CD4-positive, alpha-beta T cell treated with Interleukin-4 for 4 hours (primary cell): ENCODE data around the gene RYR3.
"Not testable (repeated sequence)": the region's sequence is repeated elsewhere in the genome, so short reads cannot be mapped to it uniquely, and the experiment has no call there.

Experiments
- DNase-seq: peaks from one replicate; pipeline ENCODE4 v3.0.0-alpha.2; 2020

RYR3 gene

DNA sequence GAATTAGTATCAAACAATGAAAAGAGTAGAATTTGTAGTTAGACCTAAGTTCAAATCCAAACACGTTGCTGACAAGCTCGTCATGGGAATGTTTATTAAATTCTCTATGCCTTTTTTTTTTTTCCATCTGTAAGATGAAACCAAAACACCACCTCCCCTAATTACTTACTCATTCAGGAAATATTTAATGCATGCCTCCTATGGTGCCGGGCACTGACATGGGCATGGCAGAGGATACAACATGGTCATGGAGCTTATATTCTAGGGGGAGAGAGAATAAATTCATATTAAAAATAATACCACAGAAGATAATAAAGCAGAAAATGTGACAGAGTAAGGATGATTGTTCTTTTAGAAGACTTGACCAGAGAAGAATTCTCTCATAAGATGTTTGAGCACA, 215.8 kb downstream of the RYR3 start:
- DNase-seq, result no peak

DNA sequence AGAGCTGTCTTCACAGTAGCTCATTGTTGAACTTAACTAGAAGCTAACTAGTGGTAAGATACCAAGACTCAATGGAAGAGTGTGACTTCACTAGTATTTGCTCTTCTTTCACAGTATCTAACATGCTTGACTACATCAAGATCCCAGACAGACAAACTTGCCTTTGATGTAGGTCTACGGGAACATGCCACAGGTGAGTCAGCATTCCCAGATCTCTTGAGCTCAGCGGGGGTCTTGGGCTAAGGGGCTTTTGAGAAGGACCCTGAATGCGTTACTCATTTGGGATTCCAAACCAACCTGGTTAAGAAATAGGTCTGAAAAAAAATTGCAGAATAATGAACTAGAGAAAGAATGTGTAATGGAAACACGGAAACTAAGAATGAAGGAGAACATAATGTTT, 222.4 kb downstream of the RYR3 start:
- DNase-seq, result no peak

DNA sequence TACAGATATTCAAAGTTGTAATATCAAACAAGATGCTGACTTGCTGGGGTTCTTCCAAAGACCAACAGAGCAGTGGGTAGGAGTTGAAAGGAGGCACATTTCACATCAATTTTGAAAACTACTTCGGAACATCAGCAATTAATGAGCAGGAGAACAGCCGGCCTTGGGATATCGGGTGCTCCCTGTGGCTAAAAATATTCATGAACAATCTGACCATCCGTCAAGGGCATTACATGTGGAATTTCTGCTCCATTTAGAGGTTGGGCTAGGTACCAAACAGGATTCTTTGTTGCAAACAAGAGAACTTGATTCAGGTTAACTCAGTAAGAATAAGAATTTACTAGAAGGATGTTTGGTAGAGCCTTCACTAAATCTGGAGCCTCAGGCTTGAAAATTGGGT, 223.9 kb downstream of the RYR3 start:
- DNase-seq, result no peak

DNA sequence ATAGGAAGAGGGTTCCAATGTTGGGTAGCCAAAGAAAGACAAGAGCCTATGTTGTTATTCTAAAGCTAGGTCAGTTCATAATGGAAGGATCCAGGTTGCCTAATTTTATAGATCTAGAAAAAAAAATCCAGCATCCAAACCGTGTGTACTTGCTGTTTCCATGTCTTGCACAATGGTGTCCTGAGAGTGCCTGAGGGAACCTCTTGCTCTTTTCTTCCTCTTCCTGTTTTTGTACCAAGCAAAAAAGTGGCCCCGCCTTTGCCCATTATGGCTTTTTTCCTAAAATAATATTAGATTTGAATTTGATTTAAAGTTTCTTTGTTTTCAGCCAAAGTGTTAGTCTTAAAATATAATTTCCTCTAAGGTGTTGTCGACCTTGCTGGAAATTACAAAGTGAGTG, 224.4 kb downstream of the RYR3 start:
- no peak for DNase-seq

DNA sequence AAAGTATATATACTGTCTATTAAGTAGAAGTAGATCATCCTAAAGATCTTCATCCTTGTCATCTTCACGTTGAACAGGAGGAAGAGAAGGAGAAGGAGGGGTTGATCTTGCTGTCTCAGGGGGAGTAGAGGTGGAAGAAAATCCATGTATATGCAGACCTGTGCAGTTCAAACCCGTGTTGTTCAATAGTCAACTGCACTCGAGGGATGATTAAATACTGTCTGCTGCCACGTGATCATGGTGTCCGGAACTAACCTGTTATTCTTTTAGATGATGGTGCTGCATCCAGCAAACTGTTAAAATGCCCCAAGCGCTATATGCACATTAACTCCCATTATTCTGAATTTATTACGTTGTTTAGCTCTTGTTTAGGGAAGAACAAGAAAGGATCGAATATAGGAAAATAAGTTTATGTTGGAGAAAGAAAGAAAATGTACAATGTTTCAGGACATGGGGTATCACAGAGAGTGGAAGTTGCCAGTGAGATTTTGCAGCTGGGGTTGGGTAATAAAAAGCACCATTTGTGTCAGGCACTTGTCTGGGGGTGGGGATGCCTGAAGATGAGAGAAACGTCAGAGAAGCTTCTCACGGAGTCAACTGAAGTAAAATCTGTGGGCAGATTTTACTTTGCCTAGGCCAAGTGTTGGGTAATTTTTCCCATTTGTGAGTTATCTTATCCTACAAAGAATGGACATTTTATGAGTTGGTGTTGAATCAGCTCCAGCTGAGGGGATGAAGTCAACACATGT, 229.2 kb downstream of the RYR3 start:
- no peak for DNase-seq

DNA sequence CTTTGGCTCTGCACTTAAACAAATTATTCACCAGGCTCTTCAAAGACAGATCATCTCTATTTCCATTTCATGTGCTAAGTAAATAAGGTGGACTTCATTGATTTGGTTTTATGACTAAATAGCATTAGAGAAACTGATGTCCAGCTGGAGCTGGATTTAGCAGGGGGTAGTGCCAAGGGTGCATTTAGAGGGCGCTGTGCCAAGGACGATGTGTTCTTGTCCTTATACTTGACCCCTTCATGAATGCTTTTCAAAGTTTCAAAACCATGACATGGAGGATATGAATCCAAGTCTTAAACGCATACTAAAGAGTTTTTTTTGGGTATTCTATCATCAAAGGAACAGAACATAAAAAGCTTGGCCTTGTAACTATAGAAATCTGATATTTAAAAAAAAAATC, 233.2 kb downstream of the RYR3 start:
- no peak for DNase-seq

DNA sequence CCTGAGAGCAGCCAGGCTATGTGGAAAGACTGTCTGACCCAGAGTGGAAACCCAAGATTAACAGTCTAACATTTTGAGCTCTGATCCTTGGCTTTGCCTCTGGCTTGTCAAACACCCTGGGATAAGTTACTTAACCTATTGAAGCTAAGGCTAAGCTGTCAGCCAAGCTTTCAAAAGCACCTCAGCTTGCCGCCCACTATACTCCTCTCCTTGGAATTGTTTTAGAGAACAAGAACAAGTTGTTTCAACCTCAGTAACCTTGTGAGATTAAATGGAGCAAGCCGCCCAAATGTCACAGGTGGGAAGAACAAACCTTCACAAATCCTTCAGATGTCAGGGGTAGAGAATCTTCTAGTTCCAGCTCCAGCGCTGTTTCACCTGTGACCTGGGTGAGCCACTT, 235.1 kb downstream of the RYR3 start:
- DNase-seq, result no peak

DNA sequence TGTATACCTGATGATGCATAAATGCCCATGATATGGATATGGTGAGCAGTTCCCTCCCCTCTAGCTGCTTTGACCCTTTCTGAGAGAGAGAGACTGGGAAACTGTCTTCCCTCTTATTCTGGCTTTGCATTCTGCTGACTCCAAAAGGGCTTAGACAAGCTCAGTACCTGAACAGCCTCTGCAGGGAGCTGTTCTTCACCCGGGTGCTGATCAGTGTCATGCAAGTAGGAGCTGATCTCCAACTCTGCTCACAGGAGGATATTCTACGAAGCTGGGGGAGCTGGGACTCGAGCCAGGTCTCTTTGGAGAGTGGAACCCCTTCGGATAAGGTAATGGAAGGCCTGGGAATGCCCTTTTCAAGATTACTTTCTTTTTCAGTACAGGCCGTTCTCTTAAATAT, 237.1 kb downstream of the RYR3 start:
- no peak for DNase-seq

DNA sequence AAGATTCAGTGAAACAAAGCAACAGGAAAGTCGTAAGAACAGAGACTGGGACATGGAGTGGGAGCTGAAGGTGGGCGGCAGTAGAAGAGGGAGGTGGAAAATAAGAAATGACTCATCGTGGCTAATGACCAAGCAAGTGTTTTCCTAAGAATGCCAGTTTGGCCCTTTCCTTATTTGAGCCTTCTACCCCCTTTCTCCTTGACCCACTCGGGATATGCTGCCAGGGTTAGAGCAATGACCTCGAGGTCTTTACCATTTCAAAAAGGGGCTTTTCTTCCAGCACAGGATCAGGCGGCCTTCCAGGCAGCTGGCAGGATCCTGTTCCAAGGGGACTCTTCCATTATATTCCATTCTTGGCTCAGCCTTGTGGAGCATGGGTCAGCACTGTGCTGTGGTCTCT, 241.1 kb downstream of the RYR3 start:
- DNase-seq, result no peak

DNA sequence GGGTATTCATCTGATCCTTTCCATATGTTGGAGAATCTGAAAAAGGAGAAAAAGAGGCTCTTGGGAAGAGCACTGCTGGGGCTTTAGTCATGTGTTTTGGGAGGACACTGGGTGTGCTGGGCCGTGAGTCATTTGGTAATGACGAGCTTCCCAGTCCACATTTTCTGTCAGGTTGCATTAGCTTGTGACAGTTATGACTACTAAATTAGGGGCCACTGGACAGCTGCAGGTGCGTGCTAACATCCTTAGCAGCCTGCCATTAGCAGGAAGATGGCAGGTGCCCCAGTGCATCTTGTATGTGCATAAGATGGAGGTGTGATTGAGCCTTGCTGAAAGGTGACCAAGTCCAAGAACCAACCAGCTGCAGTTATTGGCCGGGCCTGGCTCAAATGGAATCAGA, 242.4 kb downstream of the RYR3 start:
- DNase-seq, result no peak

DNA sequence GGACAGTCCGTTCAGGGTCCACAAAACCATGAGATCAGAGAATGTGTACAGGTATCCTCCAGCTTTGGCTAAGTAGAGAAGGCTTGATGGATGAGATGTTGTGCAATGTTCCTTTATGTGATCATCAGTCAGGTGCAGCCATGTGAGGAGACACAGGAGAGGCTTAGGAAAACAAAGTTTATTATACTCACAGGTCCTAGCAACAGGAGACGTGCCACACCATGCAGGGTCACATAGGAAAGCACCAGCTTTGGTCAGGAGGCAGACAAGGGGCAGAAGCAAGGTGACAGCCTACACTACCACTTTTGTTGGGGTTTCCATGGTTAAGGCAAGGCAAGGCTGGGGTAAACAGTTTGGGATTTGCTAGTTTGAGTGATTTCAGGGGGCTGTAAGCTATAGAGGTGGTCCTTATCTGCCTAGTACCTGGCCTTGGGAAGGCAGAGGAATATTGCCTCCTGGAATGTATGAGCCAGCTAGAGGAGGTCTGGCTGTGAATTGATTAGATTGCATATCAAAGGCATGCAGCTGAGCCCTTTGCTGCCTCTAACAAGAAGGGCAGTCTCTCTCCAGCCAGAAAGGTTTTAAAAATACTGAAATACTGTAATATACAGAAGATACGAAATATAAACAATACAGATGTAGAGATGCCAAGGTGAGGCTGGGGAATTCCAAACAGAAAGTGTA, 248.6 kb downstream of the RYR3 start:
- DNase-seq, result no peak

DNA sequence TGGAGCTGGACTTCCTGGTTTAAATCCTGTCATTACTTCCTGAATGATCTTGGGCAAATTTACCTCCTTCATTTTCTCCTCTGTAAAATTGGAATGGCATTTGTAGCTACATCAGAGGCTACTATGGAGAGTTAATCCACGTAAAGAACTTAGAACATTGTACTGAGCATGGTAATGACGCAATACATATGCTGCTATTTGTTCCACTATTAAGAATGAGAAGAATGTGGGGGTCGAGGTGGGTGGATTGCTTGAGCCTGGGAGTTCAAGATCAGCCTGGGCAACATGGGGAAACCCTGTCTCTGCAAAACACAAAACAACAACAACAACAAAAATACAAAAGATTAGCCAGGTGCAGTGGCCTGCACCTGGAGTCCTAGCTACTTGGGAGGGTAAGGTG, 250.6 kb downstream of the RYR3 start:
- no peak for DNase-seq

DNA sequence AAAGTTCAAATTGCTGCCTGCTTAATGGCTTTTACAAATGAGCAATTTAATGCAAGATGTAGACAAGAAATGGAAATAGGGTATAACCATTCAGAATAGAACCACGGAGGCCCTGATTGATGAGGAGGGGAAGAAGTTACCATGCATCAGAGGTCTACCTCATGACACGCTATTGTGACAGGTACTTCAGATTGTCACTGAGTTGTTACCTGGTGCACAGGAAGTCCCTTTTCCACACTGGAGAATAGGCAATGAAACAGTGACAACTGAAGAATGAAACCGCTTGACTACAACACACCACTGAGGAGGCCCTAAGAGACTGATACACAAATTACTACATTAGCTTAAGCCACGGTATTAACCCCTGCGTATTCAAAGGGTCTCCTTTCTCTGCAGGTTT, 251.2 kb downstream of the RYR3 start:
- no peak for DNase-seq

DNA sequence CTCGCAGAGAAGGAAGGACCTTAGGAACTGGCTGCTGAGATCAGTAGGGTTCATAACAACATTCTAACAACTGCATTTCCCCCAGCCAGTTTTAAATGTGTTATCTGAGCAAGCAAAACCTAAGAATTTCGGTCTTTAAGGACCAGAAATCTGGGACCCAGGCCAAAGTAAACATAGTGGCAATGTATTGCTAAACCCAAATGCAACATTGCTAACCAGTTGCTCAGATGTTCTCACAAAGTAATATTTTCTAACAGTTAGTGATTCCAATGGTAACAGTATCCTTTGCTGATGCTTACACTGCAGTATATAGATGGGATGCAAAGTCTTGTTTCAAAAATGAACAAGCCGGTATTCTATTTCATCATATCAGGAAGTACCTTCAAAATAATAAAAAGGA, 254.3 kb downstream of the RYR3 start:
- DNase-seq, result no peak

DNA sequence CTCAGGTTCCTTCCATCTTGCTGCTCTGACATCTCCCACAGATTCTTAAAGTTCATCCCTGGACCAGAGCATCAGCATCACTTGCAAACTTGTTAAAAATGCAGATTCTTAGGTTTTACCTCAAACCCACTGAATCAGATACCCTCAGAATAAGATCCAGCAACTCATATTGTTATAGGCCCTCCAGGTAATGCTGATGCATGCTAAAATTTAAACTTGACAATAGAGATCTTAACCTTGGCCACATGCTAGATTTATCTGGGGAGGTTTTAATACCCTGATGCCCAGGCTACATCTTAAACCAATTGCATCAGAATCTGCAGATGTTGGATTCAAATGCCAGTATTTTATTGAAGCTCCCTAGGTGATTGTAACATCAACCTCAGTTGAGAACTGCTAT, 256.9 kb downstream of the RYR3 start:
- DNase-seq, result no peak

DNA sequence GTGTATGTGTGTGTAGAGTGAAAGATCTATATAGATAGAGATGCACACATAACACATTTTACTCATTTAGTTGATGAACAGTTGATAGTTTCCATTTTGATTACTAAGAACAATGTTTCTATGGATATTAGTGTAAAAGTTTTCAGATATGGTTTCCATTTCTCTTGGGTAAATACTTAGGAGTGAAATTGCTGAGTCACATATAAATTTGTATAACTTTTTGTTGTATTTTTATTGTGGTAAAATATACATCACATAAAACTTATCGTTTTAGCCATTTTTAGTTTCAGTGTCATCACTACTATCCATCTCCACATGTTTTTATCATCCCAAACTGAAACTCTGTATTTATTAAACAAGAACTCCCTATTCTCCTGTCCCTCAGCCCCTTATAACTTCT, 258.3 kb downstream of the RYR3 start:
- DNase-seq, result no peak

DNA sequence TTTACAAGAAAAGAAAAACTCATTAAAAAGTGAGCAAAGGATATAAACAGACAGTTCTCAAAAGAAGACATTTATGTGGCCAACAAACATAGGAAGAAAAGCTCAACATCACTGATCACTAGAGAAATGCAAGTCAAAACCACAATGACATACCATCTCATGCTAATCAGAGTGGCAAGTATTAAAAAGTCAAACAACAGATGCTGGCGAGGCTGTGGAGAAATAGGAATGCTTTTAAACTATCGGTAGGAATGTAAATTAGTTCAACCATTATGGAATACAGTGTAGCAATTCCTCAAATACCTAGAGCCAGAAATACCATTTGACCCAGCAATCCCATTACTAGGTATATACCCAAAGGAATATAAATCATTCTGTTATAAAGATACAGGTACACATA, 267.1 kb downstream of the RYR3 start:
- DNase-seq, result not testable (repeated sequence)

DNA sequence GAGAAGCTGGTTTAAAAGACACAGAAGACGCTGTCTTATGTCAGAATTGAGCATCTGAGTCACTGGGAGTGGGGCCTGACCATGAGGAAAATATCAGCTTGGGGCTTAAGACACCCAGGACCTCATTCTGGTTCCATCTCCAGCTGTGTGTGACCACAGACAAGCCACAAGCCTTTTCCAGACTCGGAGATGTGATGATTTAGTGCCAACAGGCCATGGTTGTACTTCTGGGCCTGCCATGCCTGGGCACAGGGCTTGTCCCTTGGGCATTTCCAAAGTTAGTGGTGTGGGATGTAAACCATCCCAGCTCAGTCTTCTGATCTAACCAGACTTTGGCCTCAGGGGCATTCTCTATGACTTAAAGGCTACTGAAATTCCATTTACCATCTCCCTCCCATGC, 269.8 kb downstream of the RYR3 start:
- no peak for DNase-seq

DNA sequence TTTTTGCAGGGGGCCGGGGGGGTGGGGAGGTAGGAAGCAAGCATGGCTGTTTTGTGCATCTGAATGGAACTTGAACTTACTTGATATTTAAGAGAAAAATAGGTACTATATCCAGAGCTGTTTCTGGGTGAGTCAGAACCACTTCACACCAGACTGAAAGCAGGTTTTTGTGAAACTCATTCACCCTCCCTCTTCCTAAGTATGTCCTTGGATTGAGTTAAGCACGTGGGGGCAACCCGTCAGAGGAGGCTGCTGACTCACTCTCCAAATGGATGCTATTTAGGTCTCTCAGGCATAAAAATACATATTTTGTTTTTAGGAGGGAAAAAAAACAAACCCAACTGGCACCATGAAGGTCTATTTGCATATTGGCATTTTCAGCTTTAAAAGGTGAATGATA, 270.3 kb downstream of the RYR3 start:
- DNase-seq, result no peak

DNA sequence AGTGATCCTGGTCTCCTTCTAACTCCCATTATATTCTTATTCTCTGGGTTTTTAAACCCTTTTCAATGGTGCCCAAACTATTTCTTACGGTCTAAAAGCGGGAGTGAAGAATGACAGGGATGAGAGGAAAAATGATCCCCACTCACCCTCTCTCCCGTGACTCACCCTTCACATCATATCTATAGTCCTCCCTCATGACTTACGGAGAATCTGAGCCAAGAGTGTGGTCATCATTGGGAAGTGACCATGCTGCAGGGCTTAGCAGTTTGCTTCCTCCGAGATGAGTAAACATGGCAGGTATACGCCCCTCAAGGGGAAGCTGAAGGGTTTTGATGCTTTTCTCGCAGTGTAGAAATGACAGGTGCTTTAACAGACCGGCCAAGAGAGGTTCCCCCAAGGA, 274.0 kb downstream of the RYR3 start:
- no peak for DNase-seq

DNA sequence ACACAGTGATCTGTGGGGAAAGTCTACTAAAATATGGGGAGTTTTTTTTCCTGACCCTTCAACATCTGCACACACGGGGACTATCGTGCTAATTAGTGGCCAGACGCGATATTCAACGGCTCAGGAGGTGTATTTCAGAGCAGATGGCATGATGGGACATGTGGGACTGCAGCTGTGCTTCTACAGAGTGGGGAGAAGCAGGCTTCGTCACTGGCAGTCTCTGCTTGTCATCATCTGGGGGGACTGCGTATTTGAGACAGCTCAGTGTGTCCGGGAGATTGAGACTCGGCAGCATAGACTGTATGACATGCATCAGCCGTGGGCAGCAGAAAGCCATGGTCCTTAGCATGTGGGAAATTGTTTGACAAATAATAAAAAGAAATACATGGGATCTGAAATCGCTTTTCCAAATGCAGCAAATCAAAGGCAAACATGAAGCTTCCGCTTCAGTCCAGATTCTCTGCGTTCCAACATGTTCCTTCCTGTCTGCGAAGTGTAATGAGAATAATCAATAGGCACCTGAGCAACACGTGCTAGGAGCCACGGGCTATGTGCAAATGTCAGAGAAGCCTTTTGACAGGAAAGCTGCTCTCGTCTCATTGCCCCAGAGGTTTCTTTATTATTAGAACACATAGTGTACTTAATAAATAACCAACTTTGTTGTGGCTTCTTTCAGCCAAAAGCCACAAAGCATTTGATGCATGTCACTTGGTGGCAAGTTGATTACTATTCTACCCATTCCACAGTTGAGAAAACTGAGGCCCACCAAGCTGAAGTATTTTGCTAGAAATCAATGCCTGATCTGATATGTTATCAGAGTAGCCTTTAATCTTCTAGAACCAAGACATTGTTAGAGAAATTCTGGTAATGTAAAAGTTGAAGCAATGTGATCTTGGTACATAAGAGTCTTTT, 276.3 kb downstream of the RYR3 start:
- DNase-seq, result no peak

DNA sequence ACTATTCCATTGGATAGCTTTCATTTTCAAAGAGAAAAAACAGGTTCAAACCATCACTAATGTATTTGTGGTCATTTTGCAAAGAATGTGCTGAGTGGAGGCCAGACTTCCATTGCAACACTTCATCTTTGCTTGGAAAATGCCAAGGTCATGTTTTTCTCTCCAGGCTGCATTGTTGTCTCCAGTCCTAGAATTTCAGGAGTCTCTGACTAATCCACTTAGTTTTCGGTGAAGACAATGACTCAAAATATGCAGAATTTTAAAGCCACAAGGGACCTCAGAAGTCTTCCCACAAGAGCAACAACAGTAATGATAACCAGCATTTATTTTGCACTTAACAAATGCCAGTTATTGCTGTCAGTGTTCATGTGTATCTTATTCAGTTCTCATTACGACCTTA, 277.0 kb downstream of the RYR3 start:
- DNase-seq, result no peak

DNA sequence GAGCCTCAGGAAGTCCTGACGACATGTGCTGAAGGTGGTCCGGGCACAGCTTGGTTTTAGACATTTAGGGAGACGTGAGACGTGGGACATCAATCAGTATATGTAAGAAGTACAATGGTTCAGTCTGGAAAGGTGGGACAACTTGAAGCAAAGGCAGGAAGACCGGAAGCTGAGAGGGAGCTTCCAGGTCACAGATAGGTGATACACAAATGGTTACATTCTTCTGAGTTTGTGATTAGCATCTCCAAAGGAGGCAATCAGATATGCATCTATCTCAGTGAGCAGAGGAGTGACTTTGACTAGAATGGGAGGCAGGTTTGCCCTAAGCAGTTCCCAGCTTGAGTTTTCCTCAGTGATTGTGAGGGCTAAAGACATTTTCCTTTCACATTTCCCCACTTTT, 282.1 kb downstream of the RYR3 start:
- DNase-seq, result no peak

DNA sequence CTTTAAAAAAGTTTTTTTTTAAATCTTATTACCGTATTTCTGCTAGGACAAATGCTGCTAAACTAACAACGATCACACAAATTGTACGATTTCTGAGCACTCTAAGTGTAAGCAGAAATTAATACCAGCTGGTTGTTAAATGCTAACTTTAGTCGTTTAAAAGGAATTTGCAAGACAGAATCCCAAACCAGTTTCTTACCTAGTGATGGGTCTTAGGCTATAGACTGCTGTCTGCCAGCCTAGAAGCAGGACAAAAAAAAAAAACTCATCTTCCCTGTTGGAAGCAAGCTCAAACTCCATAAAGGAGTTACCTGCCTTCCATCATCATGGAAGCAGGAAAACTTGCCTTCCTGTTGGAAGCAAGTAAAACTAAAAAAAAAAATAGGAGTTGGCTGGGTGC, 287.6 kb downstream of the RYR3 start:
- DNase-seq, result not testable (repeated sequence)
